ENCODE data around the gene GPR68.

- TF ChIP-seq ZNF274 (IDR thresholded peaks at IDR 0.05; ENCODE audit: low read depth, low read length) (no peak), YY1 (IDR thresholded peaks at IDR 0.05; ENCODE audit: insufficient read depth, insufficient read length) (no peak), SUZ12 (IDR thresholded peaks at IDR 0.05; ENCODE audit: extremely low read depth, insufficient read depth, insufficient read length) (no peak)
These were observed 10.7 kb upstream of the GPR68 start for GRCh38 chr14:91255026-91255695.
